CD4-positive, alpha-beta T cell (primary cell): ENCODE measurements around the gene MAN1A1. TPM values are rescaled to one million over a fixed set of nuclear protein-coding genes. Genes with fewer than 3 reads are reported as not detected.

Experiments used
- ATAC-seq: fragments of 200-7000 bp; cut with Tn5 transposase; one replicate; pipeline ENCODE4 v1.10.0; 2022; ENCODE audit warnings: mild to moderate bottlenecking; ENCODE audit not compliant: poor library complexity
- CTCF ChIA-PET: fragments of 350-600 bp; sonication (Branson Sonifier 250); formaldehyde crosslinking; loops from one replicate; lab custom pipeline; 2021; ENCODE audit warnings: antibody characterized with exemption, inconsistent platforms; lab: Charles Lee
- POLR2A ChIA-PET: fragments of 350-600 bp; sonication (Branson Sonifier 250); formaldehyde crosslinking; loops from one replicate; lab custom pipeline; 2021; ENCODE audit warnings: antibody characterized with exemption, inconsistent platforms; lab: Charles Lee
- DNase-seq, 14 experiments: peaks; one replicate each; pipeline ENCODE4 v3.0.0-alpha.2; 2013 to 2020; ENCODE audit warnings: mixed read lengths in 2 of 14
- H3K27ac ChIP-seq, 2 donors: one replicate each; pipeline versions ENCODE4 v1.5.1 to v1.7.0; 2013; ENCODE audit warnings: low read length in 2 of 2, low read depth in 1 of 2, mild to moderate bottlenecking in 1 of 2
- H3K27me3 ChIP-seq, 2 experiments: 1 replicate in 1 of 2; 2 replicates in 1 of 2; pipeline versions ENCODE4 v1.6.1 to v1.7.0; 2013; ENCODE audit warnings: low read length in 2 of 2, control low read depth in 1 of 2, mild to moderate bottlenecking in 1 of 2, moderate library complexity in 1 of 2; ENCODE audit not compliant: insufficient read depth in 2 of 2, control insufficient read depth in 1 of 2
- H3K36me3 ChIP-seq: one replicate; pipeline ENCODE4 v1.6.1; 2013; ENCODE audit warnings: low read length, control low read depth; ENCODE audit not compliant: insufficient read depth
- H3K4me1 ChIP-seq: one replicate; pipeline ENCODE4 v1.6.1; 2013; ENCODE audit warnings: low read length, control low read depth; ENCODE audit not compliant: insufficient read depth
- H3K4me3 ChIP-seq: one replicate; pipeline ENCODE4 v1.5.1; 2013; ENCODE audit warnings: mild to moderate bottlenecking, low read length, moderate library complexity
- H3K9me3 ChIP-seq, 2 experiments: 1 replicate in 1 of 2; 2 replicates in 1 of 2; pipeline versions ENCODE4 v1.6.1 to v1.7.0; 2013; ENCODE audit warnings: low read length in 2 of 2, mild to moderate bottlenecking in 2 of 2, control low read depth in 1 of 2, moderate library complexity in 1 of 2; ENCODE audit not compliant: control insufficient read depth in 1 of 2, insufficient read depth in 1 of 2
- H3K27ac Mint-ChIP-seq: one replicate; pipeline ENCODE4 v1.8.0; 2020; ENCODE audit warnings: mixed read lengths
- H3K27me3 Mint-ChIP-seq: one replicate; pipeline ENCODE4 v1.8.0; 2021; ENCODE audit warnings: mixed read lengths
- H3K36me3 Mint-ChIP-seq: one replicate; pipeline ENCODE4 v1.8.0; 2021; ENCODE audit warnings: low read depth, mixed read lengths
- H3K4me1 Mint-ChIP-seq: one replicate; pipeline ENCODE4 v1.8.0; 2021; ENCODE audit warnings: low read depth, mixed read lengths
- H3K4me3 Mint-ChIP-seq: one replicate; pipeline ENCODE4 v1.8.0; 2020; ENCODE audit warnings: mild to moderate bottlenecking, mixed read lengths
- H3K9me3 Mint-ChIP-seq: one replicate; pipeline ENCODE4 v1.8.0; 2020; ENCODE audit warnings: mixed read lengths
- CTCF ChIP-seq: fragments of 200-600 bp; IDR thresholded peaks from one replicate; pipeline ENCODE4 v1.8.0; 2022; ENCODE audit warnings: antibody characterized with exemption, mild to moderate bottlenecking
- intact Hi-C, 2 experiments: fragments of 100-400 bp; cut with DNase I in 1 of 2; cut with micrococcal nuclease in 1 of 2; formaldehyde crosslinking; loops; one replicate each; pipeline versions ENCODE4 v1.15.1 to v1.9.0; 2023 to 2025; cut with DNase I, micrococcal nuclease
- total RNA-seq, 174 experiments: library from RNA in 2 of 174; stranded (reverse) in 2 of 174; gene quantifications; one replicate each; pipeline ENCODE4 v1.2.3 and lab custom pipeline; 2021 to 2026

Gene MAN1A1
- total RNA-seq, 2 experiments from 2014 or later, result 4.5 to 4.9 TPM

DNA sequence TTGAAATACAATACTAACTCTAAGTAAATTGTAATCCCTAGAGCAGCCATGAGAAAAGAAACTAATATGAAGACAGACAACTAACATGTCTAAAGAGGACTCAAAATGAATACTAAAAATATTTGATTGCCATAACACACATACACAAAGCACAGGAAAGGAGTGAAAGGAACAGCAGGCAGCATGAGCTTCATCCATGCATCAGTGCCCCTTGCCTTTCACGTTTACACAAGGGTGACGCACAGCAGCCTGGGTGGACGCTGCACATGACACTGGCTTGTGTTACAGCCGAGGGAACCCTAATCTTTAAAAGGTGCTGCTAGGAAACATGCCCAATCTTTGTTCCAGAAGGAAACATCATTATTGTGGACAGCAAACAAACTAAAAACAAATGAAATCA is 123.5 kb downstream of the MAN1A1 start:
- no peak overlapping the region for H3K4me3 ChIP-seq
- no peaks in the 10 kb centered on the region for H3K27me3 ChIP-seq
- H3K9me3 ChIP-seq, result no peaks in the 10 kb centered on the region
- no peaks in the 10 kb centered on the region for H3K4me1 ChIP-seq
- Mint-ChIP-seq H3K4me1 (no peaks in the 10 kb centered on the region), H3K9me3 (no peaks in the 10 kb centered on the region), H3K27ac (no peak overlapping the region), H3K36me3 (no peaks in the 10 kb centered on the region), H3K27me3 (no peaks in the 10 kb centered on the region), H3K4me3 (no peak overlapping the region)
- intact Hi-C loops, result no loop called here
- H3K27ac ChIP-seq, result no peak overlapping the region
- no peak for DNase-seq
- POLR2A ChIA-PET, result no interaction called here
- no peaks in the 10 kb centered on the region for H3K36me3 ChIP-seq
- no peak for ATAC-seq
- CTCF ChIA-PET, result no interaction called here
- TF ChIP-seq CTCF, result no peak

DNA sequence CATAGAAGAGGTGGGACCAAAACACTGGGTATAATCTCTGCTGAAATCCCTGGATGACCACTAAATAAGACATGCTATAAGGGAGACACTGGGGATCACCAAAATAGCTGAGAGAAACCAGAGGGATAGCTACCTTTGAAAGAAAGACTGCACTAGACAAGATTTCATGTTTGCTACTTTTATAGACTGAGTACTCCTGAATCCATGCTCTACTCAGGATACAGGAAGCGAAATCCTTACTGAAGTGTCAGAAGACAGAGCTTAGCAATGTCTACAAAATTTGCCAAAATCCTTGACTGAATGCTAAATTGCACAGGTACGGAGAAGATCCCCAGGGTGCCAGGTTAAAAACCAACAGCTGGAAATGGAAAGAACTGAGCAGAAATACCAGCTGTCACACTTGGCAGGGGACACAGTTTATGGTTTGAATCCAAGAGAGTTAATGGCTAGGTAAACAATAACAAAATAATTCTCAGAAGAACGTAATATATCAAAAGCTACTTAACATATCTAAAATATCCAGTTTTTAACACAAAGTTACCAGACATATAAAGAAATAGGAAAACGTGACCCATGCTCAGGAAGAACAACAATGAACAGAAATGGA is 125.4 kb downstream of the MAN1A1 start:
- no peaks in the 10 kb centered on the region for H3K36me3 ChIP-seq
- Mint-ChIP-seq H3K36me3 (no peaks in the 10 kb centered on the region), H3K27me3 (no peaks in the 10 kb centered on the region), H3K4me3 (no peak overlapping the region), H3K4me1 (no peaks in the 10 kb centered on the region), H3K9me3 (no peaks in the 10 kb centered on the region), H3K27ac (no peak overlapping the region)
- H3K27ac ChIP-seq, result no peak overlapping the region
- no peaks in the 10 kb centered on the region for H3K27me3 ChIP-seq
- intact Hi-C loops, result no loop called here
- H3K9me3 ChIP-seq, result no peaks in the 10 kb centered on the region
- no peaks in the 10 kb centered on the region for H3K4me1 ChIP-seq
- CTCF ChIA-PET, result no interaction called here
- no peak overlapping the region for H3K4me3 ChIP-seq
- DNase-seq, result no peak
- TF ChIP-seq CTCF, result no peak
- ATAC-seq, result no peak
- POLR2A ChIA-PET, result no interaction called here

DNA sequence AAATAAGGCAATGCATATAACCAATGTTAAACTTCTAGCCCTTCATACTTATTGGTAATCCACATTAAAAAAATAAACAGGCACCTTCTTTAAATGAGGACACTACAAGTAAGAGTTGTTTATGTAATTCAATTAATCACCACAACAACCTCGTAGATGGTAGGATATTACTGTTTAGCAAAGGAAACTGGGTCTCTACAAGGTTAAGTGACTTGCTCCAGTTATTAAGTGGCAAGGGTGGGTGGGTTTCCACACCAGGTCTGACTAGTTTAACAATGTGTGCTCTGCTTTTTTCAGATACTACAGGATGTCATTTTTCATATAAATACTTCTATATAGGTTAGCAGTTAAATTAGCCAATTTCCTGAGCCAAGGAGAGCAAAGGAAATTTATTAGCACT is 129.1 kb downstream of the MAN1A1 start:
- Histone ChIP-seq H3K4me3 (no peak overlapping the region), H3K27me3 (no peaks in the 10 kb centered on the region), H3K36me3 (no peaks in the 10 kb centered on the region), H3K9me3 (no peaks in the 10 kb centered on the region), H3K27ac (no peak overlapping the region), H3K4me1 (no peaks in the 10 kb centered on the region)
- H3K36me3 Mint-ChIP-seq, result no peaks in the 10 kb centered on the region
- no peaks in the 10 kb centered on the region for H3K27me3 Mint-ChIP-seq
- intact Hi-C loops, result no loop called here
- H3K9me3 Mint-ChIP-seq, result no peaks in the 10 kb centered on the region
- DNase-seq (no peak), ATAC-seq (no peak)
- no peak overlapping the region for H3K4me3 Mint-ChIP-seq
- TF ChIP-seq CTCF, result no peak
- no peaks in the 10 kb centered on the region for H3K4me1 Mint-ChIP-seq
- no peak overlapping the region for H3K27ac Mint-ChIP-seq
- CTCF ChIA-PET, result no interaction called here
- POLR2A ChIA-PET, result no interaction called here
